CD14-positive monocyte (primary cell): ENCODE results near the gene TNIP2. TPM values are rescaled to one million over a fixed set of nuclear protein-coding genes. Genes with fewer than 3 reads are reported as not detected.

Experiments used
- DNase-seq, 3 donors: peaks; one replicate each; pipeline ENCODE4 v3.0.0-alpha.2; 2011 to 2022
- H2AFZ ChIP-seq: 2 replicates; pipeline ENCODE4 v1.6.0; 2012; ENCODE audit warnings: mild to moderate bottlenecking, low read depth, low read length, inconsistent platforms; ENCODE audit not compliant: insufficient read depth, poor library complexity, severe bottlenecking
- H3K27ac ChIP-seq, 2 donors: 1 replicate in 1 of 2; 2 replicates in 1 of 2; pipeline ENCODE4 v1.5.1; 2012 to 2013; ENCODE audit warnings: low read length in 2 of 2, control low read depth in 1 of 2, inconsistent platforms in 1 of 2, low read depth in 1 of 2, mild to moderate bottlenecking in 1 of 2
- H3K27me3 ChIP-seq, 2 donors: one replicate each; pipeline versions ENCODE4 v1.6.0 to v1.6.1; 2011 to 2013; ENCODE audit warnings: low read length in 2 of 2; ENCODE audit not compliant: control insufficient read depth in 2 of 2, insufficient read depth in 2 of 2
- H3K36me3 ChIP-seq, 2 donors: replicated peaks in 1 of 2; 1 replicate in 1 of 2; 2 replicates in 1 of 2; pipeline versions ENCODE4 v1.5.1 to v1.6.1; 2012 to 2013; ENCODE audit warnings: low read length in 2 of 2, control low read depth in 1 of 2, inconsistent platforms in 1 of 2, mild to moderate bottlenecking in 1 of 2; ENCODE audit not compliant: insufficient read depth in 2 of 2, control insufficient read depth in 1 of 2
- H3K4me1 ChIP-seq, 2 donors: 1 replicate in 1 of 2; 2 replicates in 1 of 2; pipeline versions ENCODE4 v1.5.1 to v1.6.1; 2012 to 2013; ENCODE audit warnings: low read length in 2 of 2, control low read depth in 1 of 2, inconsistent platforms in 1 of 2, mild to moderate bottlenecking in 1 of 2, moderate library complexity in 1 of 2; ENCODE audit not compliant: insufficient read depth in 2 of 2, control insufficient read depth in 1 of 2
- H3K4me2 ChIP-seq: replicated peaks from 2 replicates; pipeline ENCODE3; 2012; ENCODE audit warnings: low read length, moderate library complexity, mild to moderate bottlenecking; ENCODE audit not compliant: poor library complexity, severe bottlenecking; ENCODE audit errors: extremely low read depth
- H3K4me3 ChIP-seq, 3 experiments: fragments of 200-600 bp in 1 of 3; sonication (generic) in 1 of 3; replicated peaks in 1 of 3; 1 replicate in 2 of 3; 2 replicates in 1 of 3; pipeline ENCODE4 v1.5.1; 2011 to 2013; ENCODE audit warnings: low read length in 3 of 3, mild to moderate bottlenecking in 3 of 3, control low read depth in 2 of 3, low read depth in 2 of 3, inconsistent platforms in 1 of 3, moderate library complexity in 1 of 3
- H3K79me2 ChIP-seq: 2 replicates; pipeline ENCODE4 v1.6.0; 2012; ENCODE audit warnings: mild to moderate bottlenecking, control low read depth, inconsistent platforms, low read length, moderate library complexity; ENCODE audit not compliant: insufficient read depth
- H3K9ac ChIP-seq: 2 replicates; pipeline ENCODE4 v1.6.0; 2017; ENCODE audit warnings: low read length, mild to moderate bottlenecking; ENCODE audit not compliant: insufficient read depth, poor library complexity, severe bottlenecking
- H3K9me3 ChIP-seq, 2 donors: replicated peaks in 1 of 2; 1 replicate in 1 of 2; 2 replicates in 1 of 2; pipeline versions ENCODE4 v1.5.1 to v1.6.1; 2012 to 2013; ENCODE audit warnings: low read length in 2 of 2, control low read depth in 1 of 2; ENCODE audit not compliant: control insufficient read depth in 1 of 2, insufficient read depth in 1 of 2
- H4K20me1 ChIP-seq: 2 replicates; pipeline ENCODE4 v1.6.0; 2012; ENCODE audit warnings: mild to moderate bottlenecking, low read length, control low read depth, moderate library complexity; ENCODE audit not compliant: insufficient read depth
- H3K27ac Mint-ChIP-seq, 7 donors: one replicate each; pipeline ENCODE4 v1.8.0; 2020; ENCODE audit warnings: mild to moderate bottlenecking in 7 of 7, mixed read lengths in 7 of 7, moderate library complexity in 6 of 7, inconsistent platforms in 2 of 7
- H3K27me3 Mint-ChIP-seq, 3 donors: one replicate each; pipeline ENCODE4 v1.8.0; 2021 to 2022; ENCODE audit warnings: low read depth in 3 of 3, mild to moderate bottlenecking in 3 of 3, mixed read lengths in 3 of 3, moderate library complexity in 3 of 3, inconsistent platforms in 1 of 3
- H3K36me3 Mint-ChIP-seq, 2 donors: one replicate each; pipeline ENCODE4 v1.8.0; 2020; ENCODE audit warnings: mixed read lengths in 2 of 2, inconsistent platforms in 1 of 2, mild to moderate bottlenecking in 1 of 2
- H3K4me1 Mint-ChIP-seq: one replicate; pipeline ENCODE4 v1.8.0; 2020; ENCODE audit warnings: mild to moderate bottlenecking, mixed read lengths
- H3K4me3 Mint-ChIP-seq, 2 donors: one replicate each; pipeline ENCODE4 v1.8.0; 2020; ENCODE audit warnings: mild to moderate bottlenecking in 2 of 2, mixed read lengths in 2 of 2, moderate library complexity in 1 of 2
- H3K9me3 Mint-ChIP-seq, 7 donors: one replicate each; pipeline ENCODE4 v1.8.0; 2020 to 2022; ENCODE audit warnings: mixed read lengths in 7 of 7, mild to moderate bottlenecking in 6 of 7, moderate library complexity in 6 of 7, inconsistent platforms in 2 of 7
- WGBS: methylation state at CpG from one replicate; pipeline ENCODE4 v1.1.5; 2013; ENCODE audit warnings: missing lambda C conversion rate; ENCODE audit not compliant: insufficient coverage; 5-methylcytosine and 5-hydroxymethylcytosine counted together
- intact Hi-C, 2 donors: fragments of 100-400 bp; cut with micrococcal nuclease; formaldehyde crosslinking; loops; one replicate each; pipeline versions ENCODE4 v1.15.0 to v1.15.1; 2023
- polyA plus RNA-seq, 3 donors: library from polyadenylated mRNA; depleted of rRNA in 1 of 3; unstranded in 2 of 3; stranded (reverse) in 1 of 3; fragments of 300-500 nt in 2 of 3; fragments of >200 nt in 1 of 3; fragmentation: Illumina TruSeq in 2 of 3; gene quantifications; 1 replicate in 2 of 3; 2 replicates in 1 of 3; pipeline ENCODE4 v1.2.3, GENCODE V29; 2012 to 2021
- TF ChIP-seq, protein P1 (sequence below): fragments of 200-600 bp; IDR thresholded peaks from one replicate; pipeline ENCODE4 v1.8.0; 2022; ENCODE audit warnings: antibody characterized with exemption, mild to moderate bottlenecking

TNIP2 gene
- polyA plus RNA-seq, 3 donors = 27.6 to 75.7 (median 28.2) TPM

DNA sequence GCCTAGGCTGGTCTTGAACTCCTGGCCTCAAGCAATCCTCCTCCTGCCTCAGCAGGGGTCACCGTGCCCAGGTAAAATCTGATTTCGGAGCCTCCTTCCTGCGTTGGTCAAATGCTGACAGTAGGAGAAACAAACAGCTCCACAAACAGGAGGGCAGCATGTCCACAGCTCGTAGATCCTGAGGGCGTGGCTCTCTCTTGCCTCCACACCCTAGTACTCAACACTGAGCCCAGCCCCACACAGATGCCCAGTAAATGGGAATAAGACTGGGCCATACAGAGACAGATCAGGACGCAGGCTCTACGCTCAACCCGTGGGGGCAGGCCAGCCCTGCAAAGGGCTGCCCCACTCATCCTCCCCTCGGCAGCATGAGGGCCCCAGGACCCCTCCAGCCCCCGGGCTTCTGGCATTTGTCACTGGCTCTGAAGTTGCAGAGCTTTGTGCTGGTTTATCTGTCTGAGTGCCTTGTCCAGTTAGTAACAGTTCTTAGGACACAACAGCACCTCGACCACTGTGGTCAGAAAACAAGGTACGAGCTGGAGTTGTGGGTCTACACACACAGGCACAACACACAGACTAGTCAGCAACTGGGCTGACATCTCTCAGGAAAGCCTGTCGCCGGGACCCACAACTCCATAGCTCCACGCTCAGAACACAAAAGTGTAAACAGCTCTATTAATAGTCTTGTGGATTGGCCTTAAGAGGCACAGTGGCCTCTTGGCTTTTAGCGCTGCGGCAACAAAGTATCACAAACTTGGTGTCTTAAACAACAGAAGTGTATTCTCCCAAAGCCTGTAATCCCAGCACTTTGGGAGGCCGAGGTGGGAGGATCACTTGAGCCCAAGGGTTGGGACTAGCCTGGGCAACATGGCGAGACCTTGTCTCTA lies 5.2 kb downstream of the TNIP2 start:
- DNase-seq = no peak
- Mint-ChIP-seq H3K27me3 (peaks cover 0 to 4% (median 0%) of the 10 kb centered on the region in 3 donors), H3K36me3 (peaks cover 28 to 60% of the 10 kb centered on the region in 2 donors), H3K4me3 (no peak overlapping the region), H3K27ac (peak overlapping the region in 3 of 7 donors; percentile 36 to 69 (median 60)), H3K4me1 (peaks cover 21% of the 10 kb centered on the region), H3K9me3 (no peaks in the 10 kb centered on the region)
- no peaks in the 10 kb centered on the region for H3K27me3 ChIP-seq
- no peak overlapping the region for H3K9ac ChIP-seq
- no peak overlapping the region for H3K27ac ChIP-seq
- TF ChIP-seq, protein P1, sequence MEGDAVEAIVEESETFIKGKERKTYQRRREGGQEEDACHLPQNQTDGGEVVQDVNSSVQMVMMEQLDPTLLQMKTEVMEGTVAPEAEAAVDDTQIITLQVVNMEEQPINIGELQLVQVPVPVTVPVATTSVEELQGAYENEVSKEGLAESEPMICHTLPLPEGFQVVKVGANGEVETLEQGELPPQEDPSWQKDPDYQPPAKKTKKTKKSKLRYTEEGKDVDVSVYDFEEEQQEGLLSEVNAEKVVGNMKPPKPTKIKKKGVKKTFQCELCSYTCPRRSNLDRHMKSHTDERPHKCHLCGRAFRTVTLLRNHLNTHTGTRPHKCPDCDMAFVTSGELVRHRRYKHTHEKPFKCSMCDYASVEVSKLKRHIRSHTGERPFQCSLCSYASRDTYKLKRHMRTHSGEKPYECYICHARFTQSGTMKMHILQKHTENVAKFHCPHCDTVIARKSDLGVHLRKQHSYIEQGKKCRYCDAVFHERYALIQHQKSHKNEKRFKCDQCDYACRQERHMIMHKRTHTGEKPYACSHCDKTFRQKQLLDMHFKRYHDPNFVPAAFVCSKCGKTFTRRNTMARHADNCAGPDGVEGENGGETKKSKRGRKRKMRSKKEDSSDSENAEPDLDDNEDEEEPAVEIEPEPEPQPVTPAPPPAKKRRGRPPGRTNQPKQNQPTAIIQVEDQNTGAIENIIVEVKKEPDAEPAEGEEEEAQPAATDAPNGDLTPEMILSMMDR = no peak
- WGBS = 94% methylated on average over 13 of the region's 19 CpGs
- H2AFZ ChIP-seq = no peak overlapping the region
- H3K4me3 ChIP-seq = no peak overlapping the region
- intact Hi-C loops = no loop called here
- H4K20me1 ChIP-seq = peaks cover 87% of the 10 kb centered on the region
- no peaks in the 10 kb centered on the region for H3K9me3 ChIP-seq
- no peak overlapping the region for H3K4me2 ChIP-seq
- H3K79me2 ChIP-seq = peaks cover 69% of the 10 kb centered on the region
- peaks cover 28 to 54% of the 10 kb centered on the region in 2 donors for H3K36me3 ChIP-seq
- peaks cover 14 to 23% of the 10 kb centered on the region in 2 donors for H3K4me1 ChIP-seq

DNA sequence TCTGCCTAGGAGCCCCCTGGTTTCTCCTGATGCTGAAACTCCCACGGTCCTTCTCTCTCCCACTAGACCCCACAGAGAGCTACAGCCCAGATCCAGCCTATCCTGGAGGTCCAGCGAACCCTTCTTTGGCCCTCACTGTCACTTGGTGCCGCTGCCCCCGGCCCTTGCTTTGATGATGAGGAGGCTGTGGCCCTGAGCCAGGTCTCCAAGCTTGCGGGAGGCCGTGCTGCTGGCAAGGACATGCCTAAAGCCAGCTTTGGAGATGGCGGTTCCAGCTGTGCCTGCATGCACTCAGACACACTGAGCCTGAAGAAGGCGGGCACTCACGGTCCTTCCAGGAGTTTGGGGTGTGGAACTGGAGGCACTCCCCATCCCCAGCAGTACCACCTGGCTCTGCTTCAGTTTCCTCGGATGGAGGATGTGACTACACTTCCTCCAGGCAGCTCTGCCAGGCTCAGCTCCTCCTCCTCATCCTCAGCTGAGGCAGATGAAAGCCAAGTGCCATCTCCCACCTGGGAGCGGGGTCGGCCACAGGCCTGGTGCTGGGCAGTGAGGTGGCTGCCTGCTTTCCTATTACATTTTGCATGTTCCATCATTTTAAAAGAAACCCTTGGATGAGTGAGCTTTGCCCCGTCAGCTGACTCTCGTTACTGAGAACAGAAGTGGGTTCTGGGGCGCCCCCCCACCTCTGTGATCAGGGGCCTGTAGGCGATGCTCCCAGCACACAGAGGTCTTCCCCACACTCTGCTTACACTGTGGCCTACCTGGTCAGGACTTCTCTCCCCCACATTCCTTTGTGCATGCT lies 9.0 kb downstream of the TNIP2 start:
- no peaks in the 10 kb centered on the region for H3K9me3 ChIP-seq
- intact Hi-C loops = no loop called here
- TF ChIP-seq, protein P1 = no peak
- H3K4me3 ChIP-seq = no peak overlapping the region
- peaks cover 78% of the 10 kb centered on the region for H4K20me1 ChIP-seq
- H3K27me3 ChIP-seq = no peaks in the 10 kb centered on the region
- peaks cover 31% of the 10 kb centered on the region for H3K79me2 ChIP-seq
- peaks cover 8 to 16% of the 10 kb centered on the region in 2 donors for H3K4me1 ChIP-seq
- H3K36me3 Mint-ChIP-seq = peaks cover 60 to 83% of the 10 kb centered on the region in 2 donors
- H3K36me3 ChIP-seq = peaks cover 60 to 85% of the 10 kb centered on the region in 2 donors
- peak overlapping the region; percentile 75 to 77 for H3K27ac ChIP-seq
- H3K9ac ChIP-seq = peak overlapping the region; percentile 29
- H3K9me3 Mint-ChIP-seq = no peaks in the 10 kb centered on the region
- 88% methylated on average over 8 of the region's 16 CpGs for WGBS
- H3K27me3 Mint-ChIP-seq = no peaks in the 10 kb centered on the region
- no peak overlapping the region for H3K4me3 Mint-ChIP-seq
- peak overlapping the region; percentile 78 to 94 (median 91) for H3K27ac Mint-ChIP-seq
- H3K4me2 ChIP-seq = no peak overlapping the region
- no peak overlapping the region for H2AFZ ChIP-seq
- peaks cover 9% of the 10 kb centered on the region for H3K4me1 Mint-ChIP-seq
- DNase-seq = no peak
